GM21576 (cell line): Measurements from ENCODE around the gene ARID3A.
A peak's percentile ranks its signal among the peaks of the same experiment; 100 is the strongest.
"Not testable (repeated sequence)": the region's sequence is repeated elsewhere in the genome, so short reads cannot be mapped to it uniquely, and the experiment has no call there.

Source experiments
- ATAC-seq: cut with Tn5 transposase; IDR thresholded peaks from one replicate; pipeline ENCODE4 v1.9.1; 2021; ENCODE audit warnings: mild to moderate bottlenecking, moderate library complexity; ENCODE audit not compliant: unreplicated experiment

Gene ARID3A

DNA sequence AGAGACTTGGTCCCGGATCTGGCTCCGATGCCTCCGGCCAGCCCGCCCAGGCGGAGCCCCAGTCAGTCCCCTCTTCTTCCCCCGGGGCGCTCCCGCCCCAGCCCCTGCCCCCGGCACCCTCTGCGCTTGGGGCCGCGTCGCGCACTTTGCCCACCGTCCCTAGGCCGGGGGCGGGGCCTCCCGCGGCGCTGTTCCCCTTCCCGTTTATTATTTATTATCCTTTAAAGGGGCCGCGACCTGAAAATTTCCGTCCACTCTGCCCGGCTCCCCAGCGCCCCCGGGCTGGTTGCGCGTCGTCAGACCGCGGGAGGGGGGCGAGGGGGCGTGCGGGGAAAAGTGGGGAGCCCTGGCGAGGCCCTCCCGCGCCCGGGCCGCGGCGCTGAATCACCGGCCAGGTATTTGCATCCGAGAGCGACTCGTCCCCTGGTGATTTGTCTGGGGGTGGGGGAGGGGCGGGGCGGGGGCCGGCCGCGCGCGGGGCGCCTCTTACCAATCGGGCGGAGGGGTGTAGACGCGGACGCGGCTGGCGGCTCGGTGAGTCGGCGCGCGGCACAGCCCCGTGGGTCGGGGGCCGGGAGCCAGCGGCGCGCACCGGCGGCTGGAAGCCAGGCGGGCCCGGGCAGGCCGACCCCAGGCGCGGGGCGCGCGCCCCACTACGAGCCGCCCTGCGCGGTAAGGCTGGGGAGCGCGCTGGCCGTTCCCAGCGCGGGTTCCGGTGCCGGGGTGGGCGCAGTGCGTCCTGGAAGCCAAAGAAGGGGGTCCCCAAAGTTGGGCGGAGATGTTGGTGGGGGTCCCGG, at the start of gene ARID3A:
ARID3A (plus strand) TSS at position 510 of the 797 bp plus-strand sequence. CDS start 3,494 bp downstream, outside the sequence.
- ATAC-seq = peak; percentile 38

DNA sequence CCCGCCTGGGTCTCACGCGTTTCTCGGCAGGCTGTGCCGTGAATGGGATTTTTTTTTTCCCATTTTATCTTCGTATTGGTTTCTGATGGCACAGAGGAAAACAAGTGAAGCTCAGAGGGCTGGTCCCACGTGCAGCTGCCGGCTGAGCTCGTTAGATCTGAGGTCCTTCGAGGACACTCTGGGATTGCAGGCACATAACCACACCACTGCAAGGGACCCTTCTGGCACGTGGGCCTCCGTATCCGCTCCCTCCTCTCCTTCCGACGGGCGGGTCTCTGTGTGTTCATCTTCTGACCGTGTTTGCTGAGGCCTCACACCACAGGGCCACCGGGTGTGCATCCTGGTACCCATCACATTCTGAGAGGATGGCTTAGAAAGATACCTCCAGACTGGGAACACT, 49.7 kb upstream of the ARID3A start:
- ATAC-seq = no peak

DNA sequence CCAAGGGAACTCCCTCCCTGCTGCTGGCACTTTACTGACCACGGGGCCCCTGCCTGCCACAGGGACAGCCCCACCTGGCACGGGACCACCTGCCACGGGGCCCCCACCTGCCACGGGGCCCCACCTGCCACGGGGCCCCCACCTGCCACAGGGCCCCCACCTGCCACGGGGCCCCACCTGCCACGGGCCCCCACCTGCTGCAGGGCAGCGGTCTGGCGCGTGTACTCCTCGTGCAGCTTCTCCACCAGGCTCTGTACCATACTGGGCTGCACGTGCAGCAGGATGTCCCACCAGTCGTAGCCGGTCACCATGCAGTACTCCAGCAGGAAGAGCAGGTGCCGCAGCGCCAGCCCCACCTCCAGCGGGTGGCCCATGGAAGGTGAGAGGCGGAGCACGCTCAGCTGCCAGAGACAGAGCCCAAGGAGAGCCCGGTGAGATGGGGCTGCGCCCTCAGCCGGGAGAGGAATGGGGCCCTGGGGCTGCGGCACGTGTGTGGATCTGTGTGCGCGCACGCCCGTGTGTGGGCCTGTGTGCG, 49.0 kb upstream of the ARID3A start:
- ATAC-seq = no peak

- ATAC-seq = not testable (repeated sequence)
Observed at GRCh38 chr19:877992-878660, 47.7 kb upstream of the ARID3A start.

GRCh38 chr19:878751-879561, 46.9 kb upstream of the ARID3A start:
- ATAC-seq = not testable (repeated sequence)

GRCh38 chr19:879711-880438, 46.0 kb upstream of the ARID3A start:
- no peak for ATAC-seq

GRCh38 chr19:881385-882071, 44.3 kb upstream of the ARID3A start:
- ATAC-seq = no peak

DNA sequence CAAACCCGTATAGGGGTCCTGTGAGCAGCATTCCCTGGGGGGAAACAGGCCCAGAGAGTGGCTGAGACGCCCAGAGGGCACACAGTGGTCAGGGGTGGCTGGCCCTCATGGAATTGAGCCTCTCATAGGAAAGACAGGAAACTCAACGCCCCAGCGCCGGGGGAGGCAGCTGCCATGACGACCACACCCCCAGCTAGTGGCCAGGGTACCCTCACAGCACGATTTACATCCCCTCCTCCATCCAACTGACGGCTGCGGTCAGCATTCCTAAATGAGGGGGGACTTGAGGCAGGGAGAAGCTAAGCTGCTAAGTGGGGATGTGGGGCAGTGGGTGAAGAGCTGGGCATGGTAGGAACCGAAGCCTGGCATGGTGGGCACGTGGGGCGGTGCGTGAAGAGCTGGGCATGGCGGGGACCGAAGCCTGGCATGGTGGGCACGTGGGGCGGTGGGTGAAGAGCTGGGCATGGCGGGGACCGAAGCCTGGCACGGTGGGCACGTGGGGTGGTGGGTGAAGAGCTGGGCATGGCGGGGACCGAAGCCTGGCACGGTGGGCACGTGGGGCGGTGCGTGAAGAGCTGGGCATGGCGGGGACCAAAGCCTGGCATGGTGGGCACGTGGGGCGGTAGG, 42.9 kb upstream of the ARID3A start:
- ATAC-seq = no peak

DNA sequence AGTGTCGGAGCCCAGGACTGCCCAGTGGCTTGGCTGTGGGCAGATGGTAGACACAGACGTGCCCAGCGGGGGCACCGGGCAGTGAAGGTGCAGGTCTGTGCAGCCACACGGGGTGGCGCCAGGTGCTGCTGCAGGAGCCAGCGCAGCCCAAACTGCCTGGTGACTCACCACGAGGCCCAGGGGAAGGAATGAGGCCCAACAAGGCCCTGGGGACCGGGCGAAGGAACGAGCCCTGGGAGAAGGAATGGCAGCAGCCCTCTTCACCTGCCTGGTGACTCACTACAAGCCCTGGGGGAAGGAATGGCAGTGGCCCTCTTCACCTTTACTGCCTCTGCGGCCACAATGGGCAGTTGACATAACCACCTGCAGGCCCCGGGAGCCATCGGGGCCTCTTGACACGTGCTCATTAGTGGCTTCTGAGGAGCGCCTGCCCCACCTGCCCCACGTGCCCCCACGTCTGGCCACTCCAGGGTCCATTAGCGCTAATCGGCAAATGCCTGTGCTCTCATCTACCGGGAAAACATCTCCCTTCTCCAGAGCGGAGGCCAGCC, 42.1 kb upstream of the ARID3A start:
- no peak for ATAC-seq

- ATAC-seq = no peak
Observed at GRCh38 chr19:884420-885211, 41.2 kb upstream of the ARID3A start.

GRCh38 chr19:885536-886224, 40.2 kb upstream of the ARID3A start:
- ATAC-seq = no peak

DNA sequence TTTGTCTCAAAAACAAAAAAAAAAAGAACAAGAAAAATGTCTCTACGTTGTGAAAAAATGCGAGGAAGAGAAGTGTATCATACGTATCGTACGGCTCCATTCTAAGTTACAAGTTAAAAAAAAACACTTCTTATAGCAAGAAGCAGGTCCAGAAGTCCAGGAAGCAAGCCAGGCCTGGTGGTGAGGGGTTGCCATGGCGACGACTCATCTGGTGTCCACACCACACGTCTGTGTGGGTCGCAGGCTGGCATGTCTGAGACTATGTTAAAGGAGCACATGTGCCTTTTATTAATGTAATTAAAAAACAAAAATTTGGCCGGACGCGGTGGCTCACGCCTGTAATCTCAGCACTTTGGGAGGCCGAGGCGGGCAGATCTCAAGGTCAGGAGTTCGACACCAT, 38.8 kb upstream of the ARID3A start:
- no peak for ATAC-seq

DNA sequence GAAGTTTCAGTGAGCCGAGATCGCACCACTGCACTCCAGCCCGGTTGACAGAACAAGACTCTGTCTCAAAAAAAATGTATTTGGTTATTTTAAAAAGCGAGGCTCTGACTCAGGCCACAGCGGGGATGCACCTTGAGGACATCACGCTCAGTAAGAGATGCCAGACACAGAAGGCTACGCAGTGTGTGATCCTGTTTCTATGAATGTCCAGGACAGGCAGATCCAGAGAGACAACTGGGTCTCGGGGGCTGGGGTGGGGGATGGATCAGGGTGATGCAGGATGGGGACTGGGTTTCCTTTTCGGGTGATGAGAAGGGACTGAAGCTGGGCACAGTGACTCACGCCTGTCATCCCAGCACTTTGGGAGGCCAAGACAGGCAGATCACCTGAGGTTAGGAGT, 38.2 kb upstream of the ARID3A start:
- ATAC-seq = no peak

DNA sequence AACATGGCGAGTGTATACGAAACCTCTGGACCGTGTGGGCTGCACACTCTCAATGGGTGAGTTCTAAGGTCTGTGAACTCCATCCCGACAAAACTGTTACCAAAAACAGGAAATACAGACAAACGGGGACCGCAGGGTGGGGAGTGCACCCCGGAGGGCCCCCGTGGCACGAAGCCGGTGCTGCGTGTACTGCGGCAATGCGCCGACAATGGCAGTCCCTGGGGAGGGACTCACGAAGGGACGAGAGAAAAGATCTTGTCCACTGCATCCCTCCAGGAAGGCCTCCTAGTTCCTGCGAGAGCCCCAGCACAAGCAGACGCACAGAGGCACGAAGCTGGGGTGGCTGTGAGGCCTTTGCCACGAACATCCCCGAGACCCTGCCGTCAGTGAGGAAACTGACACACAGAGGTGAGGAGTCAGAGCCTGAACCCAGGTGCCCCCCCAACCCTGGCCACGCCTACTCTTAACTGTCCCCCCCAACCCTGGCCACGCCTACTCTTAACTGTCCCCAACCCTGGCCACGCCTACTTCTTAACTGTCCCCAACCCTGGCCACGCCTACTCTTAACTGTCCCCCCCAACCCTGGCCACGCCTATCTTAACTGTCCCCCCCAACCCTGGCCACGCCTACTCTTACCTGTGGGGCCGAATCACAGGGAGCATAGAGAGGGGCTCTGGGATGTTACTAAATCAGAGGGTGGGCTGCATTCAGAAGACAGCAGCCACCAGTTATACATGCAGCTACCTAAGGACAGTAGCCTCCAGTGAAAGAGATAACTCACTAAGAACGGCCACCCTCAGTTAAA, 37.1 kb upstream of the ARID3A start:
- no peak for ATAC-seq

DNA sequence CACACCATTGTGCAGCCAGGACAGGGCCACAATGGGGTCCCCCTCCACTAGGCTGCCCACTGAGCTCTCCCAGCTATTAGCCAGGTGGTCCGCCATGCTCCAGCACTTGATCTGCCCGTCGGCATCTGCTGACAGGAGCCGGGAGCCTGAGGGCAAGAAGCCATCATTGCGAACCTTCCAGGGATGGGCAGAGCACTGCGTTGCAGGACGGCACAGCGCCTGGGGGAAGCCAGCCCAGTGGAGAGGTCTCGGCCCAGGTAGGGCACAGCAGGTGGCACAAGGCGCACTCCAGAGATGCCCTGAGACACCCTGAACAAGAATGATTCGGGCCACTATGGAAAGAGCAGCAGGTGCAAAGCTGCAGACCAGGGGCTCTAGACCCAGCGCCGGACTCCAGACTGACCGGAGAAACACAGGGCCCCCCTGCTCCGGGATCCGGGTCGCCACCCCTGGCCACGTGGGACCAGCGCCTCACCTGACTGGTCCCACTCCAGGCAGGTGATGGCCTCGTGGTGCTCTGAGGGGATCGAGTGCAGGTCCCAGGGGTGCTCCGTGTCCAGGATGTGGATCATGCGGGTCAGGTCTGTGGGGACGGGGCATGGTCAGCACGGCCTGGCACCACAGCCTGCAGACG, 36.1 kb upstream of the ARID3A start:
- ATAC-seq = no peak

DNA sequence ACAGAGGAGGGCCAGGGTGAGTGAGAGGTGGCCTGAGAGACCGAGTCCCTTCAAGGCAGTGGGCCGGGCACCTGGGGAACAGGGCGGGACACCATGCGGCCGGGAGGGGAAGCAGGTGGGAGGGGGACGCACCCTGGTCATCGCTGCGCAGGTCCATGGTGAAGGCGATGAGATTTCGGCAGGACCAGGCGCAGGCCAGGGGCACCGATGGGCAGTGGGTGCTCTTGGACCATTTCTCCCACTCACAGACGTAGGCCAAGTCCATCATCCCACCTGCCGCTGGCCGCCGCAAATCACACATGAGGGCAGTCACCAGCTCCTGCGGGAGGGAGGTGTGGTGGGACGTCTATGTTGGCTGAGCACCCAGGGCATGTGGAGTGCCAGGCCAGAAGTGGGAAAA, 35.0 kb upstream of the ARID3A start:
- ATAC-seq = no peak
